GM12875 (cell line): ENCODE results near the gene APOM.

Source experiments
- H3K4me3 ChIP-seq: one replicate; pipeline ENCODE4 v1.5.1; 2011; ENCODE audit warnings: low read depth, low read length, control low read depth
- CTCF ChIP-seq: IDR thresholded peaks from 2 replicates; pipeline ENCODE4 v1.5.1; 2011; ENCODE audit warnings: low read depth, mild to moderate bottlenecking, control low read depth, inconsistent platforms, low read length, moderate library complexity, borderline replicate concordance; ENCODE audit not compliant: insufficient read depth

Gene APOM

GRCh38 chr6:31655349-31656237 is at the start of gene APOM:
APOM (plus strand) TSS chr6:31655894; CDS start chr6:31655967, 73 bp downstream.
- H3K4me3 ChIP-seq, result no peak within 1 kb of the TSS
- no peak for TF ChIP-seq CTCF

GRCh38 chr6:31607317-31607716 is 48.4 kb upstream of the APOM start:
- H3K4me3 ChIP-seq, result no peak overlapping the region
- no peak for TF ChIP-seq CTCF

GRCh38 chr6:31609519-31610406 is 45.9 kb upstream of the APOM start:
- no peak for TF ChIP-seq CTCF

GRCh38 chr6:31610968-31611367 is 44.7 kb upstream of the APOM start:
- H3K4me3 ChIP-seq, result no peak overlapping the region
- TF ChIP-seq CTCF, result no peak

More at GRCh38 chr6:31609519-31610406, 45.9 kb upstream of the APOM start:
- no peak overlapping the region for H3K4me3 ChIP-seq

GRCh38 chr6:31614075-31614619 is 41.5 kb upstream of the APOM start:
- no peak overlapping the region for H3K4me3 ChIP-seq
- no peak for TF ChIP-seq CTCF

- TF ChIP-seq CTCF, result no peak
- peak within 1 kb of the TSS; percentile 34 for H3K4me3 ChIP-seq
These were observed 40.8 kb upstream of the APOM start, which contains the start of gene AIF1 for GRCh38 chr6:31614684-31615578. AIF1 (plus strand) TSS chr6:31615234; CDS start chr6:31615330, 96 bp downstream.
